GM12864 (cell line): ENCODE measurements around the gene PTPRCAP.

Source experiments
- DNase-seq: peaks from one replicate; pipeline ENCODE4 v3.0.0-alpha.2; 2011; ENCODE audit warnings: low read depth
- H3K4me3 ChIP-seq: 2 replicates; pipeline ENCODE4 v1.5.1; 2011; ENCODE audit warnings: mild to moderate bottlenecking, low read depth, low read length, control low read depth
- TF ChIP-seq, protein P1 (sequence below): IDR thresholded peaks from 2 replicates; pipeline ENCODE4 v1.5.1; 2011; ENCODE audit warnings: low read depth, mild to moderate bottlenecking, moderate library complexity, low read length, control low read depth, inconsistent platforms; ENCODE audit errors: missing control alignments

Gene PTPRCAP

DNA sequence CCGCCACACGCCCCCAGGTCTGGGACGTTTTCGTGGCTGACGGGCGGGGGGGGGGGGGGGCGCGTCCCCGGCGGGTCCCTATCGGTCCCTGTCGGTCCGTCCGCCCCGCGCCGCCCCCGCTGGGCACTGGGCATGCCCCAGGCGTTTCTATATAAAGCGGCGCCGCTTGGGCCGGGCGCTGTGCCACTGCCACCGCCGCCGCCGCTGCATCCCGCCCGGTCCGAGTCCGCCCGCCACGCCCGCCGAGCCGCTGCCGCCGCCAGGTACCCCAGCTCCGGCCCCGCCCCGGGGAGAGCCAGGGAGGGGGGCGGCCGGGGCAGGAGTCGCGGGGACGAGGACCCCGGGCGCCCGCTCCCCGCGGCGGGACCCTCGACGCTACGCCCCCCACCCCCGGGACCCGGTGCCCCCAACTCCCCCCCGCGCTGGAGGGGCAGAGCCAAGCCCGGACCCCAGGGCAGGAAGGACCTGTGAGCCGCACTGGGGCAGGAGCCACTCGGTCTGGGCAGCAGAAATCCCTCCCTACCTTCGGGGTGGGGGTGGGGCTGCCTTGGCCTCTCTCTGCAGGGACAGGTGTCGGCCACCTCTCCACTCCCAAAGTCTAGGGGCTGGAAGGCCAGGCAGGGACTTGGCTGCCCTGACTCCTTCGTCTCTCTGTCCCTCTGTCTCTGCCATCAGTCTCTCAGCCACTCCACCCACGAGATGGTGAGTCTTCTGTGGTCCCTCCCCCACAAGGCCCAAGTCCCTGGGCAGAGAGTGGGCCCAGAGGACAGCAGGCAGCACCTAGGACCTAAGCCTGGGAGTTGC is 21.8 kb downstream of the PTPRCAP start, which contains the start of gene CARNS1:
CARNS1 (plus strand) TSS at position 178 of the 804 bp plus-strand sequence; CDS start at position 700, 522 bp downstream.
- H3K4me3 ChIP-seq = no peak within 1 kb of the TSS
- TF ChIP-seq, protein P1, sequence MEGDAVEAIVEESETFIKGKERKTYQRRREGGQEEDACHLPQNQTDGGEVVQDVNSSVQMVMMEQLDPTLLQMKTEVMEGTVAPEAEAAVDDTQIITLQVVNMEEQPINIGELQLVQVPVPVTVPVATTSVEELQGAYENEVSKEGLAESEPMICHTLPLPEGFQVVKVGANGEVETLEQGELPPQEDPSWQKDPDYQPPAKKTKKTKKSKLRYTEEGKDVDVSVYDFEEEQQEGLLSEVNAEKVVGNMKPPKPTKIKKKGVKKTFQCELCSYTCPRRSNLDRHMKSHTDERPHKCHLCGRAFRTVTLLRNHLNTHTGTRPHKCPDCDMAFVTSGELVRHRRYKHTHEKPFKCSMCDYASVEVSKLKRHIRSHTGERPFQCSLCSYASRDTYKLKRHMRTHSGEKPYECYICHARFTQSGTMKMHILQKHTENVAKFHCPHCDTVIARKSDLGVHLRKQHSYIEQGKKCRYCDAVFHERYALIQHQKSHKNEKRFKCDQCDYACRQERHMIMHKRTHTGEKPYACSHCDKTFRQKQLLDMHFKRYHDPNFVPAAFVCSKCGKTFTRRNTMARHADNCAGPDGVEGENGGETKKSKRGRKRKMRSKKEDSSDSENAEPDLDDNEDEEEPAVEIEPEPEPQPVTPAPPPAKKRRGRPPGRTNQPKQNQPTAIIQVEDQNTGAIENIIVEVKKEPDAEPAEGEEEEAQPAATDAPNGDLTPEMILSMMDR = no peak
- no peak for DNase-seq

DNA sequence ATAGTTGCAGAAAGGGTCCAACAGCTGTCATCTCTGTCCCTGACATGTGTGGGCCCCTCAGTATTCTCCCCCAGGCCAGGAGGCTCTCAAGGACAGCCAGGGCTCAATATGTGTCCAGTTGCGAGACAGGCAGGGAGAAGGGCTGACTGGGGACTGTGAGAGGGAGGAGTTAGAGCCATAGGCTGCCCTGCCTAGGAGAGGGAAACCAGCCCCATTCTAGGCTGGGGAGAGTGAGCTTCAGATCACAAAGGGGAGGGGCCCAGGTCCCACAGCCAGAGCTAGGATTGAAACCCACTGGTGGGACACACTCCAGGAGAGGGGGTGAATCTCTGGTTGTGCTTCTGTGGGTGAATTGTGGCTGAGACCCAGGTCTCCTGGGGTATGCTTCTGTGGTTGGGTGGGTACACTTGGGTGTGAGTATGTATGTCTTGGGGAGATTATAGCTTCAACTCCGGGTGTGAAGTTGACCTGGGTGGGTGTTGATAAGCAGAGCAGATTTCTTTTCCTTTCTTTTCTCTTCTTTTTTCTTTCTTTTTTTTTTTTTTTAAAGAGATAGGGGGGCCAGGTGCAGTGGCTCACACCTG is 24.1 kb downstream of the PTPRCAP start:
- DNase-seq = no peak
- TF ChIP-seq, protein P1 = no peak

DNA sequence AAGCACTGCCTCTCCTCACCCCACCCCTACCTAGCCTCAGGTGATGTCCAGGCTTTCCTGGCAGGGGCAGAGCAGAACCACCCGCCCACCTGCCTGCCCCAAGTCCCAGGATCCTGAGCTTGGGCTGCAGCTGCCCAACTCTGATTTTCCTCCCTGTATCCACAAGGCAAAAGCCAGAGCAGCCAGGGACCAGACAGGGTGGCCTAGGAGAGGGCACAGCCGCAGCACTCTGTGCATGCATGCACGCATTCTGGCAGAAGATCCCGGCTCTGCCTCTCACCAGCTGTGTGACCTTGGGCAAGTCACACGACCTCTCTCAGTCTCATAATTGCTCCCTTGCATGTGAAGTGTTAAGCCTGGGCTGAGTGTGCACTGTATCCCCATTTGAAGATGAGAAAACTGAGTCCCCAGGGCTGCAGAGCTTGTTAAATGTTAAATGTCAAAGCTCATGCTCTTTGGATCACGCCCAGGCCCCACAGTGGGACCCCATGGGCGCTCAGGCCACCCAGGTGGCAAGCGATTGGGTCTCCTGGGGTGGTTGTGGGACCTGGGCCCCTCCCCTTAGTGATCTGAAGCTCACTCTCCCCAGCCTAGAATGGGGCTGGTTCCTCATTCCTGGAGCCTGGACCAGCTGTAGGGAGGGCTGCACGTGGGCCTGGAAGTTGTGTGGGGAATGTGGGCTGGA is 24.8 kb downstream of the PTPRCAP start:
- no peak overlapping the region for H3K4me3 ChIP-seq
- TF ChIP-seq, protein P1 = no peak
- DNase-seq = no peak

More for the DNA sequence above, 24.1 kb downstream of the PTPRCAP start:
- no peak overlapping the region for H3K4me3 ChIP-seq

DNA sequence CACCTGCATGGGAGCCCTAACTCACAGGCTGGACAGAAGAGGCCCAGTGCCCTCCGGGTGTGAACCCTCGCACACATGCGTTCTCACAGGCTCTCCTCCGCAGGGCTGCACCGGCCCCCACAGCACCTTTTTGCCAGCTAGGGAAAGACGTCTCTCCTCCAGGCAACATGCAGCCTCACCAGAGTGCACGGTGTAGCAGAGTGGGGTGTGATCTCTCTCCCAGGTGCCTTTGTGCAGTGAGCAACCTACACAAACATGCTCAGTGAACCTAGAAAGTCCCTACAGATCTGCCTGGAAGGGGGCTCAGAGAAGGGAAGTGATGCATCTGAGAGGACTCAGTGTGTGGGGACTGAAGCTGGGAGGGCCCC is 25.7 kb downstream of the PTPRCAP start:
- DNase-seq = no peak
- H3K4me3 ChIP-seq = no peak overlapping the region
- TF ChIP-seq, protein P1 = no peak

DNA sequence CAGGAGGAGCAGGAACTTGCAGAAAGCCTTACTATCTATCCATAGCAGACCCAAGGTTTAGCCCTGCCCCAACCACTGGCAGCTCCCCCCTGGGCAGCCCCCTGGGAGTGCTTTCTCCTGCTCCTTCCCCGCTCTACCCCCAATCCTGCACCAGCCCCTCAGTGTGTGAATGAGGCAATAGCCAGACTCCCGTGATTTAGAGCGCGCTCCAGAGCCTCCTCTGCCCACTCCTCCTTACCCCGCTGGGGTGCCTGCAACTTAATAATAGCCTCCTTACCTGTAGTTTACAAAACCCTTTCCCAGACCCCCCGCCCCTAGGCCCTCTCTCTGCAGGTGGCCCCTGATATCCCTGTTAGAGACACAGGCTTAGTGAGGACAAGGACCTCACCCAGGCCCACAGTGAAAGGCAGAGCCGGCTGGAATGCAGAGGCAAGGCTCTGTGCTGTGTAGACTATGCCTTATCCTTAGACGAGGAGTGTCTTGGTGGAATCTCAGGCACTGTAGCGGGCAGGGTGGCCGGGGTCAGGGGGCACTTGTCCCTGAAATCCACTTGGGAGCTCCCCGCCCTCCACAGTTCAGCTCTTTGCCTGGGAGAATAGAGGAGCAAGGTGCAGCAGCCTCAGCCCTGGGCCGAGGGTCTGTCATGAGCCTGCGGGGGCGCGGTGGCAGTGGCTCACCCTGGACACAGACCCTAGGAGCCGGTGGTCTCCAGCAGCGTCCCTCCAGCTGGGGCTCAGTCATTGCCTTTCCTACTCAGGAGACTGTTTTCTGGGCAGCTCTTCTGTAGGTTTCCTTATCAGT is 26.3 kb downstream of the PTPRCAP start:
- TF ChIP-seq, protein P1 = no peak
- DNase-seq = no peak
- no peak overlapping the region for H3K4me3 ChIP-seq

DNA sequence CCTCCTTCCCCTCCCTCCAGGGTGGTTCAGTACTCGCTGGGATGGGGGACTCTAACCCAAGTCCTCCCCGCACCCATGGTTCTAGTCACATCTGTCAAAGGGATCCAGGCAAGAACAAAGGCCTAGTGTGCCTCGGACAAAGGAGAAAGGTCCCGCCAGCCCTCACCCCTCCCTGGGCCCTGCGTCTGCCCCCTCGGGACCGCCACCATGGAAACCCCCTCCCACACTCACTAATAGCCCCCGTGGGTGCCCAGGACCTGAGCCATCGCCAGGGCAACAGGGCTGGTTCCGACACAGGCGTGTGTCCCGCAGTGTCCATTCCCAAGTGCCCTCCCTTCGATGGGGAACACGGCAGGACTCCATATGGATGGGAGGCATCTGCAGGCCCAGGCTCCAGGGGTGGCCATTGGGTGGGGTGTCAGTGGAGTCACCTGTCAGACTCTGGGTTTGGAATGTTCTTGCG is 27.1 kb downstream of the PTPRCAP start:
- DNase-seq = no peak
- no peak overlapping the region for H3K4me3 ChIP-seq
- TF ChIP-seq, protein P1 = no peak
